GM21723 (cell line): ENCODE results near the gene ULK1.
"Not testable (repeated sequence)": the region's sequence is repeated elsewhere in the genome, so short reads cannot be mapped to it uniquely, and the experiment has no call there.

Experiments used
- ATAC-seq: cut with Tn5 transposase; IDR thresholded peaks from one replicate; pipeline ENCODE4 v1.9.1; 2021; ENCODE audit warnings: mild to moderate bottlenecking, moderate library complexity; ENCODE audit not compliant: unreplicated experiment

ULK1 gene

DNA sequence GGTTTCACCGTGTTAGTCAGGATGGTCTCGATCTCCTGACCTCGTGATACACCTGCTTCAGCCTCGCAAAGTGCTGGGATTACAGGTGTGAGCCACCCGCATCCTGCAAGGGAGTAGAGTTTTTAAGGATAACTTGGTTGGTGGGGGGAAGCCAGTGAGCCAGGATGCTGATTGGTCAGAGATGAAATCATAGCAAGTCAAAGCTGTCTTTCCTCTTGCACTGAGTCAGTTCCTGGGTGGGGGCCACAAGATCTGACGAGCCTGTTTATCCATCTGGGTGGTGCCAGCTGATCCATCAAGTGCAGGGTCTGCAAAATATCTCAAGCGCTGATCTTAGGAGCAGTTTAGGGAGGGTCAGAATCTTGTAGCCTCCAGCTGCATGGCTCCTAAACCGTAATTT is 9.3 kb upstream of the ULK1 start:
- not testable (repeated sequence) for ATAC-seq

GRCh38 chr12:131885543-131886057 is 8.8 kb upstream of the ULK1 start:
- ATAC-seq, result no peak

GRCh38 chr12:131891722-131892121 is 2.7 kb upstream of the ULK1 start:
- not testable (repeated sequence) for ATAC-seq

GRCh38 chr12:131892711-131893604 is 1.5 kb upstream of the ULK1 start:
- ATAC-seq, result no peak

GRCh38 chr12:131893605-131894312 is 663 bp upstream of the ULK1 start:
- no peak for ATAC-seq

- ATAC-seq, result peak; percentile 4
These were observed 688 bp downstream of the ULK1 start for GRCh38 chr12:131894981-131895639.

DNA sequence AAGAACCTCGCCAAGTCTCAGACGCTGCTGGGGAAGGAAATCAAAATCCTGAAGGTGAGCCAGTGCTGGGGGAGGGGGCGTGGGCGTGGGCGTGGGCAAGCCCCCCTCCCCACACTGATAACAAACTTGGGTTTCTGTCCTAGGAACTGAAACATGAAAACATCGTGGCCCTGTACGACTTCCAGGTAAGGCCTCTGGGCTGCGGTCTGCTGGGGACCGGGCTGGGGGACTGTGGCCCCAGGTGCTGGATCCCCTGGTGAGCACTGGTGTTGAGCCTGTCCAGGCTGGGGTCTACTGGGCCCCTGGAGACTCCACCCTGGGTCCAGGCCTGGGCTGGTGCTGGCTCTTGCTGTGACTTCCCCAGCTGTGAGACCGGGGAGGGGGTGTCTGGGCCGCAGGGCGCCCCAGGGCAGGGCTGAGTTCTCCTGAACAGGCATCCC is 1.2 kb downstream of the ULK1 start:
- ATAC-seq, result peak; percentile 30

- peak; percentile 63 for ATAC-seq
These were observed 1.8 kb downstream of the ULK1 start for GRCh38 chr12:131896080-131896810.

- no peak for ATAC-seq
These were observed 2.4 kb downstream of the ULK1 start for GRCh38 chr12:131896811-131897270.

- ATAC-seq, result no peak
These were observed 2.9 kb downstream of the ULK1 start for GRCh38 chr12:131897276-131897675.

DNA sequence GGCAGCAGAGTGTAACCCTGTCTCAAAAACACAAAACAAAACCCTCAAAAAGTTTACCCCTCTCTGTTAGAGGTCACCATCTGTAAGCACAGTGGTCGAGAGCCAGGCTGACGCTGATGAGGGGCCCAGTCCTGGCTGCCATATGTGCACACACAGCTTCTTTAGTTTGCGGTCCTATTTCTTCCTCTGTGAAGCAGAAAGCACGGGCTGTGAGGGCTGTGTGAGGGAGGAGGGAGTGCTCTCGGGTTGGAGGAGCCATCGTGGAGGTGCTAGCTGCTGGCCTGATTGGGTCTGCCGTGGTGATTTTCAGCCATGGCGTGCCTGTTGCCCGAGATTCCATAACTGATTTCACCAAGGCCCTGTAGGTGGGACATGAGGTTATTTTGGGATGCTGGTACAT is 3.5 kb downstream of the ULK1 start:
- no peak for ATAC-seq

- ATAC-seq, result no peak
These were observed 6.0 kb downstream of the ULK1 start for GRCh38 chr12:131900397-131900796.

DNA sequence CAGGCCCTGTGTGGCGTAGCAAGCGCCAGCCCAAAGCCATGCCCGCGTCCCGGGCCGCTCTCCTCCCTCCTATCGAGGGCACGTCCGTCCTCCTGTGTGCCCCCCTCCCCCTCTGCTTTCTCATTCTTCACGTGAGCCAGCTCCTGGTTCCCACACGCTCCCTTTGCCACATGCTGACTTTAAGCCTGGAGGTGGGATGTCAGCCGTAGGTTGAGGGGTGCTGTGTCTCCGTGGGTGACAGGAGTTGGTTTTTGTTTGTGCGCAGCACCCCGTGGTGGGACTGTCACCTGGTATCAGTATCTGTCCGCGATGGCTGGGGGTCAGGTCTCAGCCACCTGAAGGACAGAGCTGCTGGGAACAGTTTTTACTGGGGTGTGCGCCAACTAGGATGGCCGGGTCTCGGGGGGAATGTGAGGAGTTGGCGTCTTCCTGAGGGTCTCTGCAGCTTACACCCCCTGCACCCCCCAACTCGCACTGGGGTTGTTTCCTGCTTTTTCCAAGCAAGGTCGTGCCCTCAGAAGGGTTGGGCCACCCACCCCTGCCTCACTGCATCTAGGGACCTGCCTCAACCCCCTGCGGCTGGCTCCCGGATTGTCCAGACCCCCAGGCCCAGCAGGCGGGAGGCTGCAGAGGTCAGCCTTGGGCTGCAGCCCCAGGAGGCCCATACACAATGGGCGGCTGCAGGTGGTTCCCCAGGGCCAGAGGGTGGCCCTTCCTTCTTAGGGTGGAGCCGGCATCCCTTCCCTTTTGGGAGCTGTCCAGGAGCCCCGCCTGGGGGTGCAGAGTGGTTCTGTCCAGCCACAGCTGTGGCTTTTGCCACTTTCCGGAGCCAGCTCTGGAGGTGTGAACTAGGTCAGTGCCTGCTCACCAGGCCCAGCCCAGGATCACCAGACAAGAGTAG is 7.3 kb downstream of the ULK1 start:
- no peak for ATAC-seq

DNA sequence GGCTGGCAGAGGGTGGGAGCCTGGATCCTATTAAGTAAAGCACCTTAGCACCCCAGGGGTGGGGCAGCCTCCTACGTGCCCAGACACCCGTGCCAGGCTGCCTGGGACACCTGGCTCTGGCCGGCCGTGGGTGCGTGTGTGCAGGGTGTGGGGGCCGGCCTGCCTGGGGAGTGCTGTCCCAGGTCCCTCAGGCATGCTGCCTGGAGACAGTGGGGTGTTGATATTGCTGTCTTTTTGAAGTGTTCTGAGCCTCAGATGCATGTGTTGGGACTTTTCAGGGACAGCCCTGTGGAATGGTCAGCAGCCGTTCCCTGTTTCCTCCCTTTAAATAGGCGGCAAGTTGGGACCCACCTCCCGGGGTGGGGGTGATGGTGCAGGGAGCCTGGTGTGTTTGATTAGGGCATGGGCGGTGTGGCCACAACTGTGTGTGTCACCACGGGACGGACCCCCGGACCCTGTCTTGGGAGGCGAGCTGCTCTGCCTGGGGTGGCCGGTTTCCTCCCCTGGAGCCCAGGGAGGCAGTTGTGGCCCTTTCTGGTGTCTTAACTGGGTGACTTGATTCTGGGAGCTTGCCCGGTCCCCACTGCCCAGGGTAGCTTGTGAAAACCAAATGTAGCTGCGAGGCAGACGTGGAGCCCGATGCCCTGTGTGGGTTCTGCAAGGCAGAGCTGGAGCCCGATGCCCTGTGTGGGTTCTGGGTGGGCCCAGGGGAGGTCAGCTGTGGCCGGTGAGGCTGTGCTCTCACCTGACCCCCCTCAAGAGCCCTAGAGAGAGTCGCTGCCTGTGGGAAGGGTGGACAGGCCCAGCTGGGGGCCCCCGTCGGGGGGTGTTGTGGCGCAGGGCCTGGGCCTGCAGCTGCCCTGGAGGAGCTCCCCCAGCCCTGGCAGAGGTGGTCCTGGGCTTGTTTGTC is 8.2 kb downstream of the ULK1 start:
- no peak for ATAC-seq

GRCh38 chr12:131903270-131904255 is 9.1 kb downstream of the ULK1 start:
- no peak for ATAC-seq

DNA sequence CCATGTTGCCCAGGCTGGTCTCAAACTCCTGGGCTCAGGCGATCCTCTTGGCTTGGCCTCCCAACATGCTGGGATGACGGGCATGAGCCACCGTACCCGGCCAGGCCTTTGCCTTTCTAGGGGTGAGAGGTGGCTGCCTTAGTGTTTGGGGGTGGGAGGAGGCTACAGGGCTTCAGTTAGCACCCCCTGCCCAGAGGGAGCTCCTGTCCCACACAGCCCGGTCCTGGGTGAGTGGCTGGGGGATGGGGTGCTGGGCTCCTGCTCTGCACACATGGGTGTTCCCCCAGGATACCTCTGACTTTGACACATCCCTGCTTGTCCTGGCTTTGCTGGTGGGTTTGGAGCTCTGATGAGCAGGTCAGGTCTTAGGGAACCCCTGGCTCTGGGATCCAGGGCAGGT is 9.9 kb downstream of the ULK1 start:
- no peak for ATAC-seq

- no peak for ATAC-seq
These were observed 10.7 kb downstream of the ULK1 start for GRCh38 chr12:131905081-131905629.
